Pancreas (tissue), 10 donors: Measurements from ENCODE around the gene LMX1A. TPM values are rescaled to one million over a fixed set of nuclear protein-coding genes. Genes with fewer than 3 reads are reported as not detected.

Experiments used
- ATAC-seq, 4 donors: fragments of 200-7000 bp; cut with Tn5 transposase; one replicate each; pipeline versions ENCODE4 v1.8.0 to v1.9.1; 2020; ENCODE audit warnings: mild to moderate bottlenecking in 4 of 4, moderate library complexity in 4 of 4
- DNase-seq, 6 donors: peaks; one replicate each; pipeline ENCODE4 v3.0.0-alpha.2; 2020
- FAIRE-seq: peaks from 2 replicates; lab custom pipeline; 2012; peaks lifted over from hg19 to GRCh38; lab: Jason Lieb, UNC
- H3K27ac ChIP-seq, 4 donors: fragments of 200-600 bp; sonication (generic); 1 replicate in 3 of 4; 2 replicates in 1 of 4; pipeline versions ENCODE4 v1.5.0 to v1.8.0; 2020
- H3K27me3 ChIP-seq, 4 donors: fragments of 200-600 bp; one replicate each; pipeline ENCODE4 v1.8.0; 2021
- H3K36me3 ChIP-seq, 3 donors: fragments of 200-600 bp; sonication (generic) in 1 of 3; one replicate each; pipeline versions ENCODE4 v1.5.0 to v1.8.0; 2020 to 2021
- H3K4me1 ChIP-seq, 3 donors: fragments of 200-600 bp; one replicate each; pipeline ENCODE4 v1.8.0; 2021
- H3K4me3 ChIP-seq, 4 donors: fragments of 200-600 bp; sonication (generic) in 2 of 4; one replicate each; pipeline versions ENCODE4 v1.5.0 to v1.8.0; 2020 to 2021
- H3K9me3 ChIP-seq, 4 donors: fragments of 200-600 bp; one replicate each; pipeline ENCODE4 v1.8.0; 2021
- CTCF ChIP-seq, 4 donors: fragments of 200-600 bp; sonication (generic) in 3 of 4; IDR thresholded peaks; one replicate each; pipeline versions ENCODE4 v1.5.0 to v1.8.0; 2021; ENCODE audit warnings: antibody characterized with exemption in 4 of 4
- WGBS, 2 donors: extraction: QIAGEN DNeasy Blood & Tissue Kit; methylation state at CpG; one replicate each; pipeline ENCODE4 v1.1.7; 2013; 5-methylcytosine and 5-hydroxymethylcytosine counted together
- intact Hi-C, 3 donors: fragments of 100-400 bp; cut with DNase I; formaldehyde crosslinking; loops; one replicate each; pipeline versions ENCODE4 v1.11.1 to v1.14.2; 2022
- polyA plus RNA-seq, 2 donors: library from polyadenylated mRNA; stranded (reverse); fragments of 200-250 nt; gene quantifications; one replicate each; pipeline ENCODE4 v1.2.3, GENCODE V29; 2013
- total RNA-seq, 6 donors: library from RNA; stranded (reverse); fragmentation: NEBNext Ultra II Directional in 4 of 6; extraction: Animal tissue kit (Norgen Biotek cat#: 25700) in 4 of 6; gene quantifications; one replicate each; pipeline versions ENCODE4 v1.2.1 to v1.2.4, GENCODE V29; 2021 to 2023
- donor health status: healthy with polysubstance abuse.
- donor health status: DM: no; HTN: no; CAD: no; lungs with moderate emphysema.
- donor health status: DM: no; HTN: no; CAD: no.
- donor health status: control.
- donor health status: control.
- donor health status: Bipolar disorder and iron deficiency.
- donor health status: DM: yes; HTN: yes; CAD: no.
- donor health status: DM: no; HTN: no; CAD: no.
- donor health status: DM: no; HTN: no; CAD: no.
- donor health status: DM: yes; HTN: yes; CAD: no.

Gene LMX1A
- total and polyA plus RNA-seq, 8 donors: 0.11 TPM; not detected in 7

GRCh38 chr1:165325460-165326203 lies 30.9 kb downstream of the LMX1A start:
- Histone ChIP-seq H3K4me1 (no peaks in the 10 kb centered on the region), H3K4me3 (no peak overlapping the region), H3K36me3 (no peaks in the 10 kb centered on the region), H3K27me3 (no peaks in the 10 kb centered on the region), H3K9me3 (no peaks in the 10 kb centered on the region), H3K27ac (no peak overlapping the region)
- FAIRE-seq: no peak
- no peak for DNase-seq
- TF ChIP-seq CTCF (IDR thresholded peaks at IDR 0.05): no peak
- ATAC-seq: no peak
- intact Hi-C loops: no loop called here
- 31 to 39% methylated on average over 7 of the region's 7 CpGs for WGBS, 2 donors

GRCh38 chr1:165324050-165324449 lies 32.5 kb downstream of the LMX1A start:
- FAIRE-seq (no peak), ATAC-seq (no peak), DNase-seq (no peak)
- H3K4me3 ChIP-seq: no peak overlapping the region
- peaks cover 0 to 8% (median 0%) of the 10 kb centered on the region in 4 donors for H3K27me3 ChIP-seq
- intact Hi-C loops: no loop called here
- TF ChIP-seq CTCF (IDR thresholded peaks at IDR 0.05): no peak
- H3K9me3 ChIP-seq: no peaks in the 10 kb centered on the region
- WGBS, 2 donors: 17 to 20% methylated on average over 5 of the region's 5 CpGs
- no peak overlapping the region for H3K27ac ChIP-seq
- H3K36me3 ChIP-seq: no peaks in the 10 kb centered on the region
- H3K4me1 ChIP-seq: no peaks in the 10 kb centered on the region

GRCh38 chr1:165317612-165318011 lies 38.9 kb downstream of the LMX1A start:
- H3K27me3 ChIP-seq: peaks cover 0 to 8% (median 0%) of the 10 kb centered on the region in 4 donors
- FAIRE-seq (no peak), ATAC-seq (no peak), DNase-seq (no peak)
- H3K27ac ChIP-seq: no peak overlapping the region
- intact Hi-C loops: no loop called here
- TF ChIP-seq CTCF (IDR thresholded peaks at IDR 0.05): no peak
- 50 to 55% methylated on average over 5 of the region's 5 CpGs for WGBS, 2 donors
- H3K9me3 ChIP-seq: no peaks in the 10 kb centered on the region
- H3K4me3 ChIP-seq: no peak overlapping the region
- H3K36me3 ChIP-seq: no peaks in the 10 kb centered on the region
- H3K4me1 ChIP-seq: no peaks in the 10 kb centered on the region

- Histone ChIP-seq H3K27me3 (peaks cover 0 to 8% (median 0%) of the 10 kb centered on the region in 4 donors), H3K9me3 (no peaks in the 10 kb centered on the region), H3K4me1 (no peaks in the 10 kb centered on the region), H3K4me3 (no peak overlapping the region), H3K27ac (no peak overlapping the region), H3K36me3 (no peaks in the 10 kb centered on the region)
- TF ChIP-seq CTCF (IDR thresholded peaks at IDR 0.05): no peak
- FAIRE-seq (no peak), DNase-seq (no peak), ATAC-seq (no peak)
- 55 to 67% methylated on average over 10 of the region's 10 CpGs for WGBS, 2 donors
- intact Hi-C loops: no loop called here
Measured at GRCh38 chr1:165316153-165316772, 40.3 kb downstream of the LMX1A start.

GRCh38 chr1:165315481-165315880 lies 41.0 kb downstream of the LMX1A start:
- TF ChIP-seq CTCF (IDR thresholded peaks at IDR 0.05): no peak
- WGBS, 2 donors: 63 to 78% methylated on average over 3 of the region's 3 CpGs
- Histone ChIP-seq H3K9me3 (no peaks in the 10 kb centered on the region), H3K4me3 (no peak overlapping the region), H3K36me3 (no peaks in the 10 kb centered on the region), H3K27me3 (peaks cover 0 to 8% (median 0%) of the 10 kb centered on the region in 4 donors), H3K27ac (no peak overlapping the region), H3K4me1 (no peaks in the 10 kb centered on the region)
- FAIRE-seq: no peak
- DNase-seq: no peak
- intact Hi-C loops: no loop called here
- ATAC-seq: no peak
